Fibroblast of mammary gland (primary cell): ENCODE data around the gene NFIX.

ENCODE experiments used
- DNase-seq: peaks from one replicate; pipeline ENCODE4 v3.0.0-alpha.2; 2010; ENCODE audit warnings: low read depth
- H3K4me3 ChIP-seq: 2 replicates; pipeline ENCODE4 v1.5.1; 2011; ENCODE audit warnings: low read depth, mild to moderate bottlenecking, low read length, moderate library complexity; ENCODE audit not compliant: control insufficient read depth
- TF ChIP-seq, protein P1 (sequence below): conservative IDR thresholded peaks from 2 replicates; pipeline ENCODE4 v1.5.1; 2011; ENCODE audit warnings: low read depth, low read length, inconsistent platforms; ENCODE audit not compliant: control insufficient read depth, insufficient read depth

NFIX gene

DNA sequence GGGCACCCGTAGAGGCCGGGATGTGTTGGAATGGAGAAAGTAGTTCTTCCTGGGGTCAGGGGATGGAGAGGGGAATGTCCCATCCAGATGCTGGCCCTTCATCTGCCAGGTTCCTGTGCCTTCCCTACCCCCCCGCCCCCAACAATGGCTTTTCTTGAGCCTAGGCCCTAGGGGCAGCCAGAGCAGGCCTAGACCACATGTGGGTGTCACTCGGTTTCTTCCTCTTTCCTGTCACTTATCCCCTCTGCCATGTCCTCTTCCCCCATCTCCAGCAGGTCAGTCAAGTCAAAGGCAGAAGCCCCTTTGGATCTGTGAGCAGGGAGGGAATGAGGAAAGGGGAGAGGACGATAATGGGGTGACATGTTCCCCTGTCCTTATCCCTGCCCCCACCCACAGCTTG, 71.0 kb downstream of the NFIX start:
- no peak for DNase-seq
- TF ChIP-seq, protein P1, sequence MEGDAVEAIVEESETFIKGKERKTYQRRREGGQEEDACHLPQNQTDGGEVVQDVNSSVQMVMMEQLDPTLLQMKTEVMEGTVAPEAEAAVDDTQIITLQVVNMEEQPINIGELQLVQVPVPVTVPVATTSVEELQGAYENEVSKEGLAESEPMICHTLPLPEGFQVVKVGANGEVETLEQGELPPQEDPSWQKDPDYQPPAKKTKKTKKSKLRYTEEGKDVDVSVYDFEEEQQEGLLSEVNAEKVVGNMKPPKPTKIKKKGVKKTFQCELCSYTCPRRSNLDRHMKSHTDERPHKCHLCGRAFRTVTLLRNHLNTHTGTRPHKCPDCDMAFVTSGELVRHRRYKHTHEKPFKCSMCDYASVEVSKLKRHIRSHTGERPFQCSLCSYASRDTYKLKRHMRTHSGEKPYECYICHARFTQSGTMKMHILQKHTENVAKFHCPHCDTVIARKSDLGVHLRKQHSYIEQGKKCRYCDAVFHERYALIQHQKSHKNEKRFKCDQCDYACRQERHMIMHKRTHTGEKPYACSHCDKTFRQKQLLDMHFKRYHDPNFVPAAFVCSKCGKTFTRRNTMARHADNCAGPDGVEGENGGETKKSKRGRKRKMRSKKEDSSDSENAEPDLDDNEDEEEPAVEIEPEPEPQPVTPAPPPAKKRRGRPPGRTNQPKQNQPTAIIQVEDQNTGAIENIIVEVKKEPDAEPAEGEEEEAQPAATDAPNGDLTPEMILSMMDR: no peak
- no peak overlapping the region for H3K4me3 ChIP-seq

DNA sequence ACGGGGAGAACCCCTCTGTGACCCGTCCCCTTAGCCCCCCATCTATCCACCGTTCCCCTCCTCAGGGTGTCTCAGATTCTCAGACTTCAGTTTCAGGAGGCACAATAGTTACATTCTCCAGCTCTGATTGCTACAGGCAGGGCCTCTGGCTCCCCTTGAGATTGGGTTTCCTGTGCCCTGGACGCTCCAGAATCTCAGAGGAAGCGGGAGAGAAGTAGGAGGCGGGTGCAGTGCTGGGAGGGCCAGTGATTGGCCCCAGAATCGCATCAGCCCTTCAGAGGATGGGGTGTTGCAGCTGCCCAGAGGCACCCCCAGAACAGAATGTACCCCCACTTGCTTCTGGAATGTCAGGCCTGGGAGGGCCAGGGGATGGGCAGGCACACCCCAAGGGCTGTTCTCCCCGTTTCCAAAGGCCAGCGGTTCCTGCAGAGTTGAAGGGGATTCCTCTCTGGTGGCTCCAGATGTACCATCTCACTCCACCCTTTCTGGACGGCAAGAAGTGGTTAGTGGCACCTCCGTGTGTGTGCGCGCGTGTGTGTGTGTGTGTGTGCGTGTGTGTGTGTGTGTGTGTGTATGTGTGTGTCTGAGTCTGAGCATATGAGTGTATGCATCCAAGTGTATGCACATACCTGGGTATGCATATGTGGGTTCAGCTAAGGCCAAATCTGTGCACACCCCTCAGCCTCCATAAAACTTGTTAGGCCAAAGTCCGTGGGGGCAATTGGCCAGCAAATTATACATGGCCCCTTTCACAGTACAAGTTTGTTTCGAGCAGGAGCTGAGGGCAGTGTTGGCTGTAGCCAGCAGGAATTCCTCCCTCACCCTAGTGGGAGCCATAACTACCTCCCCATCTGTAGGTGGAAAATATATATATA, 71.9 kb downstream of the NFIX start:
- TF ChIP-seq, protein P1: no peak
- no peak overlapping the region for H3K4me3 ChIP-seq

GRCh38 chr19:13068085-13068846, 73.0 kb downstream of the NFIX start:
- TF ChIP-seq, protein P1: no peak
- no peak overlapping the region for H3K4me3 ChIP-seq
- DNase-seq: no peak

More for the DNA sequence above, 71.9 kb downstream of the NFIX start:
- DNase-seq: no peak

DNA sequence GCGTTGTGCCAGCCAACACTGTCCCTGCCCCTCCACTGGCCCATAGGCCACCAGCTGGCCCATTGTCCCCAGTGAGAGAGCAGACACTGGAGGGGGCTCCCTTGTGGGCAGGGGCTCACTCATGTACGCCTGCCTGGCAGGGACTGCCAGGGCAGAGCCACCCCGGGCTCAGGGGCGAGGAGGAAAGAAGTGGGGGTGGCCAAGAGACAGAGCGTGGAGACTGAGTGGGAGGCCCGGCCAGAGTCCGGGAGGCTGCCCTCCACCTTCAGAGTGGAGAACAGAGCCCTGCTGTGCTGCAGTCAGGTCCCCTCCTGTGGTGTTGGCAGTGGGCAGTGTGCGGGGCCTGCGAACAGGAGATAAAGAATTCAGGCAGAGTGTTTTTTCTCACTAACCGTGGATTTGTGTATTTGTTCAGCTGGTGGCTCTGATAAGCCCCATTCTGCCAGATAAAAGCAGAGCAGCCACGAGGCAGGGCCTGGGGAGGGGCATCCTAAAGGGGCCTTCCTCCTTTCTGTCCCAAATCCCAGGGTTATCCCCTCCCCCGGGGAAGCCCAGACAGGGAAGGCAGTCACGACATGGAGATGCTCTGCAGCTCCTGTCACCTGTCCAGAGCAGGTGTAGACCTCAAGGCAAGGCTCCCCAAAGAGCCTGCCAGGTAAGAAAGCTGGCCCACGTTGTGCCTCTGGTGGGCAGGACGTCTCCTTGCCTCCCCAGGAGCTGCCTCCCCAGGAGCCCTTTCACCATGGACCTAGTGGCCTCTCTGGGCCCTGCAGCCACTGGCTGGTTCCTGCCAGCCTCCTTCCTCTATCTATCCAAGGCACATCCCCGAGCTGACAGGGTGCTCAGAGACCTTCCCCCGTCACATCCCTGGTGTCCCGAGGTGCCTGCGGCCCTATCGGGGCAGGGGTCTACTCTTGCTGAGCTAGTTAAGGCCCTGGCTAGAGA, 74.4 kb downstream of the NFIX start:
- TF ChIP-seq, protein P1: no peak
- H3K4me3 ChIP-seq: no peak overlapping the region
- DNase-seq: no peak

GRCh38 chr19:13070425-13071140, 75.3 kb downstream of the NFIX start:
- TF ChIP-seq, protein P1: no peak
- DNase-seq: no peak
- no peak overlapping the region for H3K4me3 ChIP-seq
